Nucleus accumbens (tissue), 56 donors: ENCODE measurements around the gene CAAP1.
"Not testable (repeated sequence)": the region's sequence is repeated elsewhere in the genome, so short reads cannot be mapped to it uniquely, and the experiment has no call there.

Source experiments
- DNase-seq, 56 donors: peaks; one replicate each; lab custom pipeline; 2025; lab: John Stamatoyannopoulos, UW

The CAAP1 gene

DNA sequence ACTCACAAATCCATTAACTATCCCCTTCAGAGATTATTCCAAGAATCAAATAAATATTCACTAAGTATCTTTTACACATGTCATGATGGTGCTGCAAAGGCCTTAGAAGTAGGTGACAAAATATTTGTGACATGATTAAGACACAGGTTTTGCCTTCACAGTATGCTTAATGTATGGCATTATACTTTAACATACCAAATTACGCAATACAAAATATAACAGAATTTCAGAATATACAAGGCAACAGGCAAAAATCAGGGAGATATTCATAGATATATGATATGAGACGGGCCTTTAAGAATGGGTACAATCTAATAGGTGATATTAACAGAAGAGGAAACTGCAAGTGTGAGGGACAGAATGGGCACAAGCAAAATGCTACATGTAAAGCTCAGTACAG is 41.6 kb downstream of the CAAP1 start:
- no peak for DNase-seq

DNA sequence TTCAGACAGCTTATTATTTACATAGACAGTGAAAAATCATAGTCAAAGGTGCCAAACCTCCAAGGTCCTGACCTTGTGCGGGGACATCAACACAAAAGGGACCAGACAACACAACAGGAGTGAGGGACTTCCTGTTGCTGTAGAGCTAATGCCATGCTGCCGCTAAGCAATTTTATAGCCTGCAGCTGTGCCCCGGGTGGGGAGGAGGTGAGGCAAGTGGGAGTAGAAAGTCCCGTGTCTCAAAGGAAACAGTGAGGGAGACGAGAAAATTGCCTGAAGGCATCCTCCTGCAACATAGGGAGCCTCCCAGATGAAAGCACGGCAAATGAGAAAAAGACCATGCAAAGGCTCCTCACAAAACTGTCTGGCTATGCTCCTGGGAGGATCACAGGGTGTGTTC is 58.8 kb downstream of the CAAP1 start:
- no peak for DNase-seq

DNA sequence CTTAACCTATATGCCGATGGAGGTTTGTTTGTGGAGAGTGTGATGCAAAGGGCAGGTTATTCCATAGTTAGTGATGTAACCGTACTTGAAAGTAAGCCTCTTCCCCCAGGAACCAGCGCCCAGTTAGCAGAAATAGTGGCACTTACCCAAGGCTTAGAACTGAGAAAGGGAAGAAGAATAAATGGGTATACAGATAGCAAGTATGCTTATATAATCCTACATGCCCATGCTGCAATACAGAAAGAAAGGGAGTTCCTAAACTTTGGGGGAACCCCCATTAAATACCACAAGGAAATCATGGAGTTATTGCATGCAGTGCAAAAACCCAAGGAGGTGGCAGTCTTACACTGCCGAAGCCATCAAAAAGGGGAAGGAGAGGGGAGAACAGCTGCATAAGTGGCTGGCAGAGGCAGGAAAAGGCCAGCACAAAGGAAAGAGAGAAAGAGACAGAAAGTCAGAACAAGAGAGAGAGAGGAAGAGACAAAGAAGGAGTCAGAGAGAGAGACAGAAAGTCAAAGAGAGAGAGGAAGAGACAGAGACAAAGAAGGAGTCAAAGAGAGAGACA is 64.1 kb downstream of the CAAP1 start:
- not testable (repeated sequence) for DNase-seq

DNA sequence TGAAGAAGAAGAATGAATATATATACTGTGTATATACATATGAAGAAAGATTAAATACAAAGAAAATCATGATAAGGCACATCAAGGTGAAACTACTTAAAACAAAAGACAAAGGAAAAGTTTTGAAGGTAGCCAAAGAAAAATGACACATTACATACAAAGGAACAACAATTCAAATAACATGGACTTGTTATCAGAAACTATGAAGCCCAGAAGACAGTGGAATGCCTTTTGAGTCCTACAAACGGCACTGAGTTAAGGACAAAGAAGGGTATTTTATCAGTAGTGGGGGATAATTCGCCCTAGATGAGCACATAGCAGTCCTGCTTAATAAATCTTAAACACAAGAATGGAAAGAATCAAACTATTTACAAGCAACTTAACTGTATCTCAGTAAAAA is 77.8 kb downstream of the CAAP1 start:
- DNase-seq = no peak

DNA sequence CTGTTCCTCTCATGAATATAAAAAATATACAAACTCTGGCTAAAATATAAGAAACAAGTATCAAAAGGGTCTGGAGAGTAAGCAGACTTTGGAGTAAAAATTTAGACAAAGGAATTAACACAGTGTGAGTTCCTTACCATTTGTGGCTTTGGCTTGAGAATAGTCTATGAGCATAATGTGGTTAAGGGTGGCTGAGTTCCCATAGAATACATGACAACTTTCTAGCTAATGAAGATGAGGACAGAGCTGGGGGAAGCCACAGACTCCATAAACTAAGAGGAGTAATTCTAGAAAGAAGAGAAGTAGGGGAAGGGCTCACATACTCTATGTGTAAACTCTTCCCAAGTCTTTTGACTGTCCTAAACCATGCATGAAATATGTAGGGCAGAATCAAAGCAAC is 79.4 kb downstream of the CAAP1 start:
- DNase-seq = no peak

DNA sequence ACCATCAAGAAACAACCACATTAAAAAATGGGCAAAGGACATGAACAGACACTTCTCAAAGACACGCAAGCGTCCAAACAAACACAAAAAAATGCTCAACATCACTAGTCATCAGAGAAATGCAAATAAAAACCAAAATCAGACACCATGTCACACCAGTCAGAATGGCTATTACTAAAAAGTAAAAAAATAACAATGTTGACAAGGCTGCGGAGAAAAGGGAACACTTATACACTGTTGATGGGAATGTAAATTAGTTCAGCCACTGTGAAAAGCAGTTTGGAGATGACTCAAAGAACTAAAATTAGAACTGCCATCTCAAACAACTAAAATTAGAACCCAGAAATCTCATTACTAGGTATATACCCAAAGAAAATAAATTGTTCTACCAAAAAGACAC is 80.4 kb downstream of the CAAP1 start:
- no peak for DNase-seq

DNA sequence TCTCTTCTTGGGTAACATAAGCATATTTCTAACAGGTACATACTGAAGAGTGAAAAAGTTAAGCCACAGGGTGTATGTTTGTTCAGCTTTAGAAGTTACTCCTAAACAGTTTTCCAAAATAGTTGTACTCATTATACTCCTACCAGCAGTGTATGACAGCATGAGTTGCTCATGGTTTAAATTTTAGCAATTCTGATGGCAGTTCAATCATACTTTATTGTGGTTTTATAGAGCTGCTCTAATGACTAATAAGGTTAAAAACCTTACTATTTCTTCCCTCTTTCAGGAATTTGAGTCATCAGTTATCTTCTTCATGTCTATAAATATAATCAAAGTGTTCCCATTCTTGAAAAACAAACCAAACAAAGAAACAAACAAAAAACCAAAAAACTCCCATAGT is 81.5 kb downstream of the CAAP1 start:
- no peak for DNase-seq

DNA sequence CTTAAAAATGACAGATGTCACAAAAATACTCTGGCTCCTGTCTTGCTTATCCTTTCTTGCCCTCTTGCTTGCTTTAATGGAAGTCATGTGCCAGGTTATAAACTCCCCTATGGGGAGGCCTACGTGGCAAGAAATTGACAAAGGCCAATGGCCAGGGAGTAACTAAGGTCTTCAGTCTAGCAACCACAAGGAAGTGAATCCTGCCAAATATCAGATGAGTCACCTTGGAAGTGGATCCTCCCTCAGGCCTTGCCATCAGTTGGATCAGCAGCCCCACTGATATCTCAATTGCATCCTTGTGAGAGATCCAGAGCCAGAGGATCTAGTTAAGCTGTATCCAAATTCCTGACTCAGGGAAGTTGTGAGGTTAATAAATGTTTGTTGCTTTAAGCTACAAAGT is 82.8 kb downstream of the CAAP1 start:
- no peak for DNase-seq

DNA sequence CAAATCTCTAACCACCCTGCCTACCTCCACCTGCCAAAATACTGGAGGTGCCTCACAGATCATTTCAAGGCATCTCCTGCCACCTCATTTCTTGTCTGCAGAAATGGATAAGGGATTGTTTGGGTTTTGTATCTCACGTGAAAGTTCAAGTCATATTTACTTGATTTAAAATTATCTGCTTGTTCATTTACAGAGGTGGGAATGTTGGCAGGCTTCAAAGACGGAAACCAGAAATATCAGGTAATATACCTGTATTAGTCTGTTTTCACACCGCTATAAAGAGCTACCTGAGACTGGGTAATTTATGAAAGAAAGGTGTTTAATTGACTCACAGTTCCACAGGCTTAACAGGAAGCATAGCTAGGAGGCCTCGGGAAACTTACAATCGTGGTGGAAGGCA is 85.4 kb downstream of the CAAP1 start:
- DNase-seq = no peak

DNA sequence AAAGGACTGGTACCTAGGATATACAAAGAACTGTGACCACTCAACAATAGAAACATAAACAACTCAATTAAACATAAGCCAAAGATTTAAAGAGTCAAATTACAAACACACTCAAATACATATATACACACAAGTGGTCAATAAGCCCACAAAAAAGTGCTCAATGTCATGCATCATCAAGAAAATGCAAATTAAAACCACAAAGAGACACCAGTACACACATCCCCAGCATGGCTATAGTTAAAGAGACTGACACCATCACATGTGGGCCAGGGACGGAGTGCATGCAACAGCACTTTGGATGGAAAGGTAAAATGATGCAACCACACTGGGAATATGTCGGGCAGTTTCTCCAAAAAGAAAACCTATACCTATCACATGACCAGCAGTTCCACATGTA is 89.7 kb downstream of the CAAP1 start:
- DNase-seq = no peak

DNA sequence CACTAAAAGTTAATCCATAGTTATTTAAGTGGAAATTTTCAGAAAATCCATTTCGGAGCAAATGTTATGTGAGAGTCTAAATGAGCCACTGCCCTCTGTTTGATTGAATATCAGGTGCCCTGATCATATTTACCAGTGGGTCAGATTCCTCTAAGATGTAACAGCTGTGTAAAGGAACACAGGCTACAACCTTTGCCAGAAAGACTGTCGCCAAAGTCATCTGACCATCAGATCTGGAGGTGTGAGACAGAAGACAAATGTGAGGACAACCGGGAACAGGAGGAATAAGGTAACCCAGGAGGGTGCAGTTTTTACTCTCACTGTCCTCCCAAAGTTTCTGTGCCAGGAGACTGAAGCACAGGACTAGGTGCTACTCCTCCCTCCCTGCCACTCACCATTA is 90.8 kb downstream of the CAAP1 start:
- no peak for DNase-seq

DNA sequence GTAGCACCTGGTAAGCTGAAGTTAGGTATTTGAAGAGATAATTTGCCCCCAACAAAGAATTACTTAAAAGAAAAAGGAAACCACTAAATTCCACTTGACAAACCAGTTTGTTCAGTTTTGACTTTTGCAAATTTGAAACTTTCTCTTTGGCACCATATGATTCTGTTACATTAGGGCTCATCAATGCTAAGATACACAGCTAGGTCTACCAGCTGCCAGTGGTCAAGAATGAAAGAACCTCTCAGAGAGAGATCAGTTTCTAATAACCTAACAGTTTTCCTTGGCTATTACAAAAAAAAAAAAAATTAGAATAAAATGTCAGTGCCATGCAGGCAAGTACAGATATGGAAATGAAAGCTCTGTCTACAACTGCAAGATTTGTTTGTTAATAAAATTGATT is 92.3 kb downstream of the CAAP1 start:
- DNase-seq = no peak

DNA sequence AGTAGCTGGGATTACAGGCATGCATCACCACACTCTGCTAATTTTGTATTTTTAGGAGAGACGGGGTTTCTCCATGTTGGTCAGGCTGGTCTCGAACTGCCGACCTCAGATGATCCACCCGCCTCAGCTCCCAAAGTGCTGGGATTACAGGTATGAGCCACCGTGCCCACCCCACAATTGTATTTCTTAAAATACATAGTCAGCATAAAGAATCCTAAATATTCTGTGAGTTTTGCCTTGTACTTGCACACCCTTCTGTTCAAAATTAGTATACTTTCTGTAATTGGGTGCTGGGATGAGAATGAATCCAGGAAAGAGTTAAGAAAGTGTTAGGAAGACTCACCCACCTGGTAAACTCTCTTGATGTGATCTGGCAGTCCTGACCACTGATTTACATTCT is 101.3 kb downstream of the CAAP1 start:
- DNase-seq = no peak
